ENCODE measurements around the gene SCN5A. TPM values are rescaled to one million over a fixed set of nuclear protein-coding genes. Genes with fewer than 3 reads are reported as not detected.

The SCN5A gene
- total RNA-seq, 1 donor from 2014 or later, result not detected

- H3K27me3 ChIP-seq (ENCODE audit: control insufficient read depth, insufficient read depth, low read length), result no peaks in the 10 kb centered on the region
- H3K36me3 ChIP-seq (ENCODE audit: control insufficient read depth, insufficient read depth, low read length), result no peaks in the 10 kb centered on the region
- no peak for DNase-seq (ENCODE audit: low read depth)
- no peak for FAIRE-seq
- no peak overlapping the region for H3K4me3 ChIP-seq (ENCODE audit: low read depth, low read length)
- no peak for TF ChIP-seq CTCF (IDR thresholded peaks at IDR 0.05; ENCODE audit: insufficient read depth, low read length, severe bottlenecking)
These were observed 106.8 kb downstream of the SCN5A start for GRCh38 chr3:38542401-38543298.

GRCh38 chr3:38541806-38542205 lies 107.7 kb downstream of the SCN5A start:
- no peak for TF ChIP-seq CTCF (IDR thresholded peaks at IDR 0.05; ENCODE audit: insufficient read depth, low read length, severe bottlenecking)
- H3K27me3 ChIP-seq (ENCODE audit: control insufficient read depth, insufficient read depth, low read length), result no peaks in the 10 kb centered on the region

GRCh38 chr3:38538773-38539353 lies 110.6 kb downstream of the SCN5A start:
- Histone ChIP-seq H3K36me3 (ENCODE audit: control insufficient read depth, insufficient read depth, low read length) (no peaks in the 10 kb centered on the region), H3K4me3 (ENCODE audit: low read depth, low read length) (no peak overlapping the region), H3K27me3 (ENCODE audit: control insufficient read depth, insufficient read depth, low read length) (no peaks in the 10 kb centered on the region)
- FAIRE-seq (peak; percentile 66), DNase-seq (ENCODE audit: low read depth) (no peak)
- TF ChIP-seq CTCF (IDR thresholded peaks at IDR 0.05; ENCODE audit: insufficient read depth, low read length, severe bottlenecking), result no peak

More at GRCh38 chr3:38541806-38542205, 107.7 kb downstream of the SCN5A start:
- DNase-seq (ENCODE audit: low read depth), result no peak
- Histone ChIP-seq H3K36me3 (ENCODE audit: control insufficient read depth, insufficient read depth, low read length) (no peaks in the 10 kb centered on the region), H3K4me3 (ENCODE audit: low read depth, low read length) (no peak overlapping the region)
- no peak for FAIRE-seq

- Histone ChIP-seq H3K36me3 (ENCODE audit: control insufficient read depth, insufficient read depth, low read length) (no peaks in the 10 kb centered on the region), H3K4me3 (ENCODE audit: low read depth, low read length) (no peak overlapping the region), H3K27me3 (ENCODE audit: control insufficient read depth, insufficient read depth, low read length) (no peaks in the 10 kb centered on the region)
- DNase-seq (ENCODE audit: low read depth) (no peak), FAIRE-seq (no peak)
- no peak for TF ChIP-seq CTCF (IDR thresholded peaks at IDR 0.05; ENCODE audit: insufficient read depth, low read length, severe bottlenecking)
These were observed 112.8 kb downstream of the SCN5A start for GRCh38 chr3:38536671-38537070.

GRCh38 chr3:38534604-38535003 lies 114.9 kb downstream of the SCN5A start:
- no peaks in the 10 kb centered on the region for H3K36me3 ChIP-seq (ENCODE audit: control insufficient read depth, insufficient read depth, low read length)
- no peak overlapping the region for H3K4me3 ChIP-seq (ENCODE audit: low read depth, low read length)
- DNase-seq (ENCODE audit: low read depth) (no peak), FAIRE-seq (no peak)
- TF ChIP-seq CTCF (IDR thresholded peaks at IDR 0.05; ENCODE audit: insufficient read depth, low read length, severe bottlenecking), result no peak
- H3K27me3 ChIP-seq (ENCODE audit: control insufficient read depth, insufficient read depth, low read length), result no peaks in the 10 kb centered on the region

All from bronchial epithelial cell (primary cell).